ENCODE data around the gene NLGN4Y.

- TF ChIP-seq CTCF (IDR thresholded peaks at IDR 0.05; ENCODE audit: insufficient read depth, low read length, poor library complexity, severe bottlenecking), result no peak
- TF ChIP-seq EZH2phosphoT487 (conservative IDR thresholded peaks at IDR 0.05; ENCODE audit: low read length), result no peak
Observed at GRCh38 chrY:14628208-14628607, 103.9 kb downstream of the NLGN4Y start.
